Peyer's patch (tissue), 4 donors: Measurements from ENCODE around the gene SLC35A1. TPM values are rescaled to one million over a fixed set of nuclear protein-coding genes. Genes with fewer than 3 reads are reported as not detected.

Experiments
- DNase-seq, 3 donors: peaks; one replicate each; pipeline ENCODE4 v3.0.0-alpha.2; 2017 to 2019
- H3K27ac ChIP-seq, 4 donors: fragments of 200-600 bp; sonication (generic); one replicate each; pipeline ENCODE4 v1.5.1; 2016 to 2019
- H3K27me3 ChIP-seq, 2 donors: fragments of 200-600 bp; sonication (generic); one replicate each; pipeline ENCODE4 v1.5.1; 2019
- H3K36me3 ChIP-seq, 3 donors: fragments of 200-600 bp; sonication (generic); one replicate each; pipeline ENCODE4 v1.5.1; 2016 to 2019
- H3K4me1 ChIP-seq, 4 donors: fragments of 200-600 bp; sonication (generic); one replicate each; pipeline ENCODE4 v1.5.1; 2016 to 2019
- H3K4me3 ChIP-seq, 4 donors: fragments of 200-600 bp; sonication (generic); 1 replicate in 3 of 4; 2 replicates in 1 of 4; pipeline ENCODE4 v1.5.1; 2016 to 2019; ENCODE audit warnings: mild to moderate bottlenecking in 1 of 4
- H3K9me3 ChIP-seq, 4 donors: fragments of 200-600 bp; sonication (generic); one replicate each; pipeline ENCODE4 v1.5.1; 2016 to 2019; ENCODE audit warnings: mild to moderate bottlenecking in 1 of 4
- CTCF ChIP-seq, 6 experiments: fragments of 450-650 bp in 4 of 6; fragments of 200-600 bp in 2 of 6; sonication (generic) in 1 of 6; IDR thresholded peaks; one replicate each; pipeline ENCODE4 v1.5.1; 2017 to 2019; ENCODE audit warnings: antibody characterized with exemption in 6 of 6, mild to moderate bottlenecking in 3 of 6, moderate library complexity in 1 of 6
- POLR2A ChIP-seq, 2 donors: fragments of 450-650 bp; IDR thresholded peaks; one replicate each; pipeline ENCODE4 v1.5.1; 2017; ENCODE audit warnings: antibody characterized with exemption in 2 of 2, mild to moderate bottlenecking in 2 of 2, moderate library complexity in 2 of 2
- total RNA-seq, 4 donors: library from RNA; depleted of rRNA; stranded (reverse); fragments of >200 nt; gene quantifications; one replicate each; pipeline ENCODE4 v1.1.0, GENCODE V29; 2016

SLC35A1 gene
- total RNA-seq, 4 donors from 2014 or later: 3.3 to 20.7 (median 12.4) TPM

DNA sequence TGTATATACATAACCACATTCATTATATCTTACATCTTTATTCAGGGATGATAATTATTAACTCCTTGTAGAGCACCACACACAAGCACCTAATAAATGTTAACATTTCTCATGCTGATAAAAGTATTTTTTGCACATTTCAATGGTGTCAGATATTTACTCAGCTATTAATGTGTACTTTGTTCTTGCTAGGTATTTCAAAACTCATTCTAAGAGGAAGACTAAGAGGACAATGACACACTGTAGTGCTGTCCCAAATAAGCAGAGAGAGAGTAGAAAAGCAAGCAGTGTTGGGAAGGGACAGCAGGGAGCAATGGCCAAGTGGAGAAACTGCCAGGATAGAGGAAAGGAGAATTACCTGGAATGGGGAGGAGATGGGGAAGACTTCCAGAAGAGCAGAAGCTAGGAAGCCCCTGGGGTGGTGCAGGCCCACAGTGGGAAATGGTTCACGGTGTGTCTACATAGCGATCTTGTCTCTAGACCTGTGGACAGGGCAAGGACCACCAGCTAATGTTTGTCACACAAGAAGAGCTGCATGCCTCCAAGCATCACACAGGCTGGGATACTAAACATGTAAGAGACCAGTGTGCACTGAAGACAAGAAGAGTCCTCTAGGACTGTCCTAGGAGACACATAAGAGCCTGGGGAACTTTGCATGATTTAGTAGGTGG, 61.7 kb downstream of the SLC35A1 start:
- Histone ChIP-seq H3K4me3 (no peak overlapping the region), H3K36me3 (peaks cover 0 to 40% (median 0%) of the 10 kb centered on the region in 3 donors), H3K9me3 (no peaks in the 10 kb centered on the region), H3K4me1 (no peaks in the 10 kb centered on the region), H3K27ac (no peak overlapping the region), H3K27me3 (no peaks in the 10 kb centered on the region)
- TF ChIP-seq POLR2A (IDR thresholded peaks at IDR 0.05) (no peak), CTCF (IDR thresholded peaks at IDR 0.05) (no peak)
- no peak for DNase-seq

DNA sequence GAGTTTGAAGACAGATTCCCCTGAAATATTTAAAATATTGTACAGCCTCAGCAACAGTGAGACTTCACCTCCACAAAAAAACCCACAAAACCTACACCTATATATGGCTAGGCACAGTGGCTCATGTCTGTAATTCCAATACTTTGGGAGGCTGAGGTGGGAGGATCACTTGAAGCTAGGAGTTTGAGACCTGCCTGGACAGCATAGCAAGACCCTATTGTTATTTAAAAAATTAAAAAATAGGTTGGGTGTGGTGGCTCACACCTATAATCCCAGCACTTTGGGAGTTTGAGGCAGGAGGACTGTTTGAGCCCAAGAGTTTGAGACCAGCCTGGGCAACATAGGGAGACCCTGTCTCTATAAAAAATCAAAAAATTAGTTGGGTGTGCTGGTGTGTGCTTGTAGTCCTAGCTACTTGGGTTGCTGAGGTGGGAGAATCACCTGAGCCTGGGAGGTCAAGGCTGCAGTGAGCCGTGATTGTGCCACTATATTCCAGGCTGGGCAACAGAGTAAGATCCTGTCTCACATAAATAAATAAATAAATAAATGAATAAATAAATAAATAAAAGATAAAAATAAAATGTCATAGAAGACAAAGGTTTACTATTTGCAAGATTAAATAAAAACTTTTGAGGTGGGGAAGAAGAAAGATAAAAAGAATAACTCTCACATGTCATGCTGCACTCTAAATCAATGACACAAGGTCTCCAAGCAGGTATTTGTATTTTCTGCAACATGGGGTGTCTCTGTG, 65.9 kb downstream of the SLC35A1 start:
- H3K4me1 ChIP-seq: no peaks in the 10 kb centered on the region
- H3K4me3 ChIP-seq: no peak overlapping the region
- no peak overlapping the region for H3K27ac ChIP-seq
- no peaks in the 10 kb centered on the region for H3K27me3 ChIP-seq
- no peak for DNase-seq
- H3K36me3 ChIP-seq: peaks cover 0 to 60% (median 0%) of the 10 kb centered on the region in 3 donors
- TF ChIP-seq POLR2A (IDR thresholded peaks at IDR 0.05) (no peak), CTCF (IDR thresholded peaks at IDR 0.05) (no peak)
- H3K9me3 ChIP-seq: no peaks in the 10 kb centered on the region

- TF ChIP-seq POLR2A (IDR thresholded peaks at IDR 0.05): no peak
- no peak for TF ChIP-seq CTCF (IDR thresholded peaks at IDR 0.05)
- no peaks in the 10 kb centered on the region for H3K9me3 ChIP-seq
- H3K27me3 ChIP-seq: no peaks in the 10 kb centered on the region
- H3K4me1 ChIP-seq: no peaks in the 10 kb centered on the region
- H3K36me3 ChIP-seq: peaks cover 0 to 66% (median 0%) of the 10 kb centered on the region in 3 donors
- DNase-seq: no peak
- no peak overlapping the region for H3K4me3 ChIP-seq
- H3K27ac ChIP-seq: no peak overlapping the region
Observed at GRCh38 chr6:87539554-87539953, 66.8 kb downstream of the SLC35A1 start.

- no peak overlapping the region for H3K4me3 ChIP-seq
- no peak for DNase-seq
- TF ChIP-seq CTCF (IDR thresholded peaks at IDR 0.05) (no peak), POLR2A (IDR thresholded peaks at IDR 0.05) (no peak)
- no peaks in the 10 kb centered on the region for H3K27me3 ChIP-seq
- no peaks in the 10 kb centered on the region for H3K9me3 ChIP-seq
- no peak overlapping the region for H3K27ac ChIP-seq
- peaks cover 0 to 70% (median 0%) of the 10 kb centered on the region in 3 donors for H3K36me3 ChIP-seq
- H3K4me1 ChIP-seq: no peaks in the 10 kb centered on the region
Observed at GRCh38 chr6:87540539-87540938, 67.8 kb downstream of the SLC35A1 start.

GRCh38 chr6:87541041-87541440, 68.3 kb downstream of the SLC35A1 start:
- H3K27ac ChIP-seq: no peak overlapping the region
- H3K36me3 ChIP-seq: peaks cover 0 to 75% (median 0%) of the 10 kb centered on the region in 3 donors
- H3K4me3 ChIP-seq: no peak overlapping the region
- TF ChIP-seq CTCF (IDR thresholded peaks at IDR 0.05): no peak
- no peak for TF ChIP-seq POLR2A (IDR thresholded peaks at IDR 0.05)
- no peak for DNase-seq
- no peaks in the 10 kb centered on the region for H3K27me3 ChIP-seq
- H3K9me3 ChIP-seq: no peaks in the 10 kb centered on the region
- H3K4me1 ChIP-seq: no peaks in the 10 kb centered on the region
